H9 (cell line): ENCODE data around the gene INTS4. TPM values are rescaled to one million over a fixed set of nuclear protein-coding genes. Genes with fewer than 3 reads are reported as not detected.
A peak's percentile ranks its signal among the peaks of the same experiment; 100 is the strongest.

ENCODE experiments used
- DNase-seq: peaks from one replicate; pipeline ENCODE4 v3.0.0-alpha.2; 2017
- H2AFZ ChIP-seq: one replicate; pipeline ENCODE4 v1.6.1; 2013; ENCODE audit warnings: mild to moderate bottlenecking, low read length, control low read depth, moderate library complexity
- H2AK5ac ChIP-seq: 2 replicates; pipeline ENCODE4 v1.6.1; 2013; ENCODE audit warnings: low read length, control low read depth, mixed read lengths; ENCODE audit not compliant: insufficient read length
- H2BK120ac ChIP-seq: one replicate; pipeline ENCODE4 v1.6.1; 2013; ENCODE audit warnings: low read depth, mild to moderate bottlenecking, low read length, control low read depth, inconsistent platforms; ENCODE audit not compliant: poor library complexity, severe bottlenecking
- H2BK12ac ChIP-seq: 2 replicates; pipeline ENCODE4 v1.6.1; 2013; ENCODE audit warnings: low read length, control low read depth, mixed read lengths, low read depth; ENCODE audit not compliant: insufficient read length
- H2BK15ac ChIP-seq: 2 replicates; pipeline ENCODE4 v1.6.1; 2013; ENCODE audit warnings: low read depth, low read length, control low read depth
- H2BK20ac ChIP-seq: one replicate; pipeline ENCODE4 v1.6.1; 2013; ENCODE audit warnings: low read depth, mild to moderate bottlenecking, low read length, control low read depth, inconsistent platforms; ENCODE audit not compliant: poor library complexity, severe bottlenecking
- H2BK5ac ChIP-seq: 2 replicates; pipeline ENCODE4 v1.6.1; 2013; ENCODE audit warnings: low read length, control low read depth, mixed read lengths; ENCODE audit not compliant: insufficient read length
- H3K14ac ChIP-seq: 2 replicates; pipeline ENCODE4 v1.6.1; 2013; ENCODE audit warnings: low read length, control low read depth; ENCODE audit not compliant: insufficient read depth
- H3K18ac ChIP-seq: 2 replicates; pipeline ENCODE4 v1.6.1; 2013; ENCODE audit warnings: low read depth, mild to moderate bottlenecking, mixed read lengths, low read length, control low read depth; ENCODE audit not compliant: insufficient read length
- H3K23ac ChIP-seq: 2 replicates; pipeline ENCODE4 v1.6.1; 2013; ENCODE audit warnings: low read length, control low read depth, mixed read lengths, low read depth; ENCODE audit not compliant: insufficient read length
- H3K23me2 ChIP-seq: 2 replicates; pipeline ENCODE4 v1.6.1; 2013; ENCODE audit warnings: low read depth, mild to moderate bottlenecking, mixed read lengths, low read length, control low read depth; ENCODE audit not compliant: insufficient read length, poor library complexity, severe bottlenecking
- H3K27ac ChIP-seq: 2 replicates; pipeline ENCODE4 v1.5.1; 2013; ENCODE audit warnings: low read length, control low read depth, mixed read lengths, low read depth; ENCODE audit not compliant: insufficient read length
- H3K27me3 ChIP-seq: 2 replicates; pipeline ENCODE4 v1.6.1; 2013; ENCODE audit warnings: low read length, control low read depth, inconsistent platforms; ENCODE audit not compliant: insufficient read depth
- H3K4ac ChIP-seq: 2 replicates; pipeline ENCODE4 v1.6.1; 2013; ENCODE audit warnings: low read depth, mild to moderate bottlenecking, control low read depth, inconsistent platforms, low read length, moderate library complexity
- H3K4me1 ChIP-seq: 2 replicates; pipeline ENCODE4 v1.6.1; 2013; ENCODE audit warnings: low read length, control low read depth, inconsistent platforms; ENCODE audit not compliant: insufficient read depth
- H3K4me2 ChIP-seq: 2 replicates; pipeline ENCODE4 v1.6.1; 2013; ENCODE audit warnings: low read length, control low read depth, mixed read lengths; ENCODE audit not compliant: insufficient read length, insufficient read depth
- H3K56ac ChIP-seq: 2 replicates; pipeline ENCODE4 v1.6.1; 2013; ENCODE audit warnings: low read depth, mild to moderate bottlenecking, mixed read lengths, low read length, control low read depth; ENCODE audit not compliant: insufficient read length
- H3K79me1 ChIP-seq: 2 replicates; pipeline ENCODE4 v1.6.1; 2013; ENCODE audit warnings: low read depth, mild to moderate bottlenecking, moderate library complexity, low read length, control low read depth, inconsistent platforms; ENCODE audit not compliant: insufficient read depth, poor library complexity, severe bottlenecking
- H3K79me2 ChIP-seq: 2 replicates; pipeline ENCODE4 v1.6.1; 2013; ENCODE audit warnings: low read length, control low read depth, inconsistent platforms; ENCODE audit not compliant: insufficient read depth
- H3K9ac ChIP-seq: 2 replicates; pipeline ENCODE4 v1.6.1; 2013; ENCODE audit warnings: low read length, control low read depth, mixed read lengths; ENCODE audit not compliant: insufficient read length; ENCODE audit errors: extremely low read depth
- H3K9me3 ChIP-seq: one replicate; pipeline ENCODE4 v1.6.1; 2013; ENCODE audit warnings: low read depth, low read length, inconsistent platforms; ENCODE audit not compliant: control insufficient read depth
- H3T11ph ChIP-seq: one replicate; pipeline ENCODE4 v1.6.1; 2013; ENCODE audit warnings: mild to moderate bottlenecking, low read length, control low read depth, inconsistent platforms
- H4K20me1 ChIP-seq: one replicate; pipeline ENCODE4 v1.6.1; 2013; ENCODE audit not compliant: control insufficient read depth, insufficient read length, insufficient read depth
- H4K5ac ChIP-seq: 2 replicates; pipeline ENCODE4 v1.6.1; 2013; ENCODE audit warnings: low read depth, mild to moderate bottlenecking, mixed read lengths, low read length, control low read depth; ENCODE audit not compliant: insufficient read length
- H4K8ac ChIP-seq: replicated peaks from 2 replicates; pipeline ENCODE4 v1.6.1; 2013; ENCODE audit warnings: low read length, control low read depth, mixed read lengths, low read depth; ENCODE audit not compliant: insufficient read length
- H4K91ac ChIP-seq: 2 replicates; pipeline ENCODE4 v1.6.1; 2013; ENCODE audit warnings: low read depth, mild to moderate bottlenecking, moderate library complexity, mixed read lengths, low read length, control low read depth; ENCODE audit not compliant: insufficient read length
- H3K27ac Mint-ChIP-seq, 3 experiments: 2 replicates in 2 of 3; 3 replicates in 1 of 3; pipeline ENCODE4 v1.8.0; 2020 to 2021; ENCODE audit warnings: mixed read lengths in 3 of 3, mild to moderate bottlenecking in 1 of 3, moderate library complexity in 1 of 3
- H3K27me3 Mint-ChIP-seq: 2 replicates; pipeline ENCODE4 v1.8.0; 2021; ENCODE audit warnings: low read depth, mild to moderate bottlenecking, moderate library complexity, mixed read lengths
- H3K36me3 Mint-ChIP-seq, 3 experiments: 2 replicates in 2 of 3; 3 replicates in 1 of 3; pipeline ENCODE4 v1.8.0; 2020 to 2021; ENCODE audit warnings: low read depth in 3 of 3, mixed read lengths in 3 of 3; ENCODE audit not compliant: insufficient read depth in 1 of 3
- H3K4me1 Mint-ChIP-seq, 2 experiments: 2 replicates each; pipeline ENCODE4 v1.8.0; 2020; ENCODE audit warnings: mixed read lengths in 2 of 2
- H3K4me3 Mint-ChIP-seq, 2 experiments: 2 replicates in 1 of 2; 3 replicates in 1 of 2; pipeline ENCODE4 v1.8.0; 2020 to 2021; ENCODE audit warnings: mild to moderate bottlenecking in 2 of 2, mixed read lengths in 2 of 2, moderate library complexity in 1 of 2
- H3K9me3 Mint-ChIP-seq, 2 experiments: 2 replicates in 1 of 2; 3 replicates in 1 of 2; pipeline ENCODE4 v1.8.0; 2020; ENCODE audit warnings: mild to moderate bottlenecking in 2 of 2, mixed read lengths in 2 of 2, moderate library complexity in 1 of 2
- CTCF ChIP-seq: fragments of 200-600 bp; sonication (generic); conservative IDR thresholded peaks from 3 replicates; pipeline ENCODE4 v1.8.0; 2021; ENCODE audit warnings: antibody characterized with exemption, mild to moderate bottlenecking
- WGBS: extraction: QIAGEN DNeasy Blood & Tissue Kit; methylation state at CpG from one replicate; pipeline ENCODE4 v1.1.7; 2013; ENCODE audit warnings: missing lambda C conversion rate, low lambda C conversion rate, mixed read lengths; ENCODE audit not compliant: insufficient read length; ENCODE audit errors: extremely low coverage; 5-methylcytosine and 5-hydroxymethylcytosine counted together
- long read RNA-seq: library from polyadenylated mRNA; unstranded; transcript quantifications from one replicate; pipeline ENCODE4 v2.0.0, GENCODE V29; 2020
- total RNA-seq: library from RNA; stranded (reverse); gene quantifications from 2 replicates; pipeline ENCODE4 v1.2.1, GENCODE V29; 2021

INTS4 gene
- 37.9 and 38.6 TPM in 2 replicates for total RNA-seq
- long read RNA-seq, transcript INTS4-209 (23 exons, 3,156 nt): major isoform, 228 of 281 reads
- long read RNA-seq, partial matches to known transcripts: 11 of 281 reads
- long read RNA-seq, other reads (novel, unspliced or antisense): 40 of 281 reads

- Histone ChIP-seq H2BK20ac (no peak within 1 kb of the TSS), H2AFZ (peak within 1 kb of the TSS; percentile 50), H3K23ac (no peak within 1 kb of the TSS), H2BK5ac (no peak within 1 kb of the TSS), H4K5ac (peak within 1 kb of the TSS; percentile 60), H2BK15ac (no peak within 1 kb of the TSS), H4K91ac (no peak within 1 kb of the TSS), H4K8ac (no peak within 1 kb of the TSS), H3K27me3 (no peaks in the 10 kb centered on the region), H2BK120ac (no peak within 1 kb of the TSS), H4K20me1 (no peaks in the 10 kb centered on the region), H3K14ac (no peak within 1 kb of the TSS), H3K56ac (no peak within 1 kb of the TSS), H3K23me2 (peaks cover 4% of the 10 kb centered on the region), H3K4ac (no peak within 1 kb of the TSS), H3K79me2 (no peaks in the 10 kb centered on the region; the same call in 1 of the 2 replicates), H3K79me1 (no peaks in the 10 kb centered on the region), H2BK12ac (no peak within 1 kb of the TSS), H3K4me1 (0 out of 2 replicates have a peak, but pooled peaks cover 6% of the 10 kb centered on the region), H3T11ph (no peak within 1 kb of the TSS), H3K27ac (peak within 1 kb of the TSS; percentile 84), H3K18ac (no peak within 1 kb of the TSS), H3K9ac (peak within 1 kb of the TSS; percentile 66), H3K9me3 (no peaks in the 10 kb centered on the region), H2AK5ac (no peak within 1 kb of the TSS), H3K4me2 (peak within 1 kb of the TSS; percentile 93)
- H3K4me1 Mint-ChIP-seq: peaks cover 10 to 12% of the 10 kb centered on the region in 2 experiments
- no peaks in the 10 kb centered on the region for H3K27me3 Mint-ChIP-seq
- DNase-seq: peak; percentile 100
- TF ChIP-seq CTCF: no peak
- H3K4me3 Mint-ChIP-seq: peak within 1 kb of the TSS; percentile 95 to 98
- H3K27ac Mint-ChIP-seq: peak within 1 kb of the TSS; percentile 85 to 95 (median 93)
- no peaks in the 10 kb centered on the region; a peak in 1 of 5 replicates for H3K9me3 Mint-ChIP-seq
- WGBS: no CpG with 5 or more reads among the region's 47 CpGs
- H3K36me3 Mint-ChIP-seq: peaks cover 3 to 7% (median 7%) of the 10 kb centered on the region in 3 experiments; a peak in 5 of 7 replicates
Measured at GRCh38 chr11:77994434-77995362, at the start of gene INTS4. Gene INTS4 (minus strand): TSS chr11:77994668. CDS start chr11:77994643, 25 bp downstream.
